Measurements from ENCODE around the gene RNF223.
"Not testable (repeated sequence)": the region's sequence is repeated elsewhere in the genome, so short reads cannot be mapped to it uniquely, and the experiment has no call there.

The RNF223 gene

DNA sequence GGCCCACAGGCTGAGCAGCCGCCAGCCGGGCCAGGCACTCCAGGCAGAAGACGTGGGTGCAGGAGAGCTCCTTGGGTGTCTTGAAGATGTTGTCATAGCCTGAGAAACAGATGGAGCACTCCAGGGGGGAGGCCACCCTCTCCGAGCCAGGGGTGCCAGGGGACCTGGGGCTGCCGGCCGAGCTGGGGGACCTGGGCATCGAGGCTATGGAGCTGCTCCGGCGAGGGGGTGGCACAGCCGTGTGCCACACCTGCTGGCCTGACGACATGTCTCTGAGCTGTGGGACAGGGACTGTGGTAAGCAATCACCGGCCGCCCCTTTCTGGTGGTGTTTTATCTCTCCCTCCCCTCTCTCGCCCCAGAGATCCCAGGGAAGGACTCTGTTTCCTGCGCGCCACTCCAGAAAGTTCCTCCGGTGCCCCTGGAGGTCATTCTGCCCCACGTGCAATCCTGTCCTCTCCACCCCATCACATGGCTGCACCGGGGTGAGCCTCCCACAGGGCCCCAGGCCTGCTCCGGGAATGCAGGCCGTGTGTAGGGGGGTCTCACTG, 1.7 kb downstream of the RNF223 start:
- no peak for DNase-seq (ENCODE audit: low read depth)

DNA sequence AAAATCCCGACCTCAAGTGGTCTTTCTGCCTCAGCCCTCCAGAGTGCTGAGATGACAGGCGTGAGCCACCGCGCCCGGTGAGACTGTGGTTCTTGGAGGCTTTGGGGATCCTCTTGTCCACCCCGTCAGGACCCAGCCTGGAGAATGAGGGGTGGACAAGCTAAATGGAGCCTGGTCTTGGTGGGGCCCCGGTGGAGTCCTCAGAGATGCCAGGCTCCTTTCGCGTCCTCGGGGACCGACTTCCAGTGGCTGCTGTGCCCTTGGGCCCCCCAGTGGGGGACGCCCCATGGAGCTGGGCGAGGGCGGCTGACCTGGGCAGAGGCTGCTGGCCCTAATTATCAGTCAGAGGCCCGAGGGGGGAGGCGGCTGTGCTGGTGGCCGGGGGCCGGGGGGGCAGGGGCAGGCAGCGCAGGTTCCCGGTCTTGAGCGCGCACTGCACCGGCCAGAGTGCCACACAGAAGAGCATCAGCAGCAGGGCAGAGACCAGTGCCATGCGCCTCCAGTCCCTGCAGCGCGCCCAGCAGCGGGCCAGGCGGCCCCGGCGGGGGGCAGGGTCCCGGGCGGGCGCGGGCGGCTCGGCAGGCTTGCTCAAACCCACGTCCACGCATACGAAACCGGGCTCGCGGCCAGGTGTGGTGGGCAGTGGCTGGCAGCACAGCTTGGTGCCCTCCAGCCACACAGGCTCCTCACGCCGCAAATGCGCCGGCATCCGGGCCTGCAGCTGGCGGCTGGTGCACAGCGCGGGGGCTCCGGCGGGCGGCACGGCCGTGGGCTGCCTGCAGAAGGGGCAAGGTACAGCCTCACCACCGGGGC, 2.4 kb downstream of the RNF223 start:
- no peak for DNase-seq (ENCODE audit: low read depth)

DNA sequence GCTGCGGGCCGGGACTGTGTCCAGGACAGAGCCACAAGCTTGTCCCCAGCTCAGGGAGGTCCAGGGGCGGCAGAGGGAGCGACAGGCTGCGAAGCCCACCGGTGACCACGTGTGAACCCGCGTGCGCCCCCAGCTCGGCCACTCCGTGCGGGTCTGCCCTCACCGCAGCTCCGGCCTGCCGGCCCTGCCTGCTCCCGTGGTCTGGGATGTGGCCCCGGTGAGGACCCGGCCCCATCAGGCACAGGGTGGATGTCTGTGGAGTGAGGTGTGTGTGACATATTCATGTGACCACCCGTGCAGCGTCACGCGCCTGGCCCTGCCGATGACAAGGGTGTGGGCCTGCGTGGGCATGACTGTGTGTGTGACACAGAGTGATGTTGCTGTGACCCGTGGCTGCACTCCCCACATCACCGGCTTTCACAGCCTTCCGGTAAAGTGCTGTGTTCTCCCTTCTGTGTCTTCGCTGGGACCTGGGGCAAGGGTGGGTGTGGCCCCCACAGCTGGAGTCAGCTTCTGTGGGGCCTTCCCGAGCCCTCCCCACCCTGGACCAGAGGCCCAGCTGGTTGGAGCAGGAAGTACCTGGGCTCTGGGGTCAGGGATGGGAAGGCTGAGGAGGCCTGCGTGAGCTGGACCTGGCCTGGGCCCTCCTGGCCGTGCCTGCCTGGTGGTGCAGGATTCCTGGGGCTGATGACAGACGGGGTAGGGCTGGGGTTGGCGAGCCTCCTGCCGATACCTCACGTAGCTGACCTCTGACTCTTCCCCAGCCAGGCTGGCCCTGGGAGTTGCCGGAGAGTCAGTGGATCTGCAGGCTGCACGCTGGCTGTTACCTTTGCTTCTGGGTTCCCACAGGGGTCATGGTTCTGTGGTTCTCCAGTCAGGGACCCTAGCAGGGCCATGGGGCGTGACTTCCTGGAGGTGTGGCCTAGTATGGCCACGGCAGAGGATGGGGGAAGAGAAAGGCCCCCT, 4.1 kb downstream of the RNF223 start:
- DNase-seq (ENCODE audit: low read depth): no peak

DNA sequence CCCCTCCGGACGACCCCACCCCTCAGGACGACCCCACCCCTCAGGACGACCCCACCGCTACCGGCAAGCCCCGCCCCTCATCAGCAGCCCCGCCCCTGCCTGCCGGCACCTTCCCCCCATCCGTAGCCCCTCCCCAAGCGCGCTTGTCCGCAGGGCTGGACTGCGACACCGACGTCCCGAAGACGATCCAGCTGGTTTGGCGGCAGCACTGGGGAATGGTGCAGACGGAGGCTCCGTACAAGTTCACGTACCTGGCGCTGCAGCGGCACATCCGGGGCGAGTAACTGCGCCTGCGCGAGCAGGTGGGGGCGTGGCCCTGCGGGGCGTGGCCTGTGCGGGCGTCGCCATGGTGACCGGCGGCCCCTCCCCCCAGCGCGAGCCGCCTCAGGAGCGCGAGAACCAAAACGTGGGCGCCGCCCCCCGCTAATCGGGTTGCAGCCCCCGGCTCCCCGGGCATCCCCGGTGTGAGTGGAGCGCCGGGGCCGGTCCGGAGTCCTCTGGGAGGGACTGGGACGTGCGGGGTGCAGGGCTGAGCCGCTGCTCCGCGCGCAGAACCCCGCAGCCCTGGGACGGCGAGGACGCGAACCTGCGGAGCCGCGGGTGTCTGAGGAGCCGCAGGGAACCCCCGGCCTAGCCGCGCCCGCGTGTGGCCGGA, 4.9 kb downstream of the RNF223 start:
- DNase-seq (ENCODE audit: low read depth): peak; percentile 87

DNA sequence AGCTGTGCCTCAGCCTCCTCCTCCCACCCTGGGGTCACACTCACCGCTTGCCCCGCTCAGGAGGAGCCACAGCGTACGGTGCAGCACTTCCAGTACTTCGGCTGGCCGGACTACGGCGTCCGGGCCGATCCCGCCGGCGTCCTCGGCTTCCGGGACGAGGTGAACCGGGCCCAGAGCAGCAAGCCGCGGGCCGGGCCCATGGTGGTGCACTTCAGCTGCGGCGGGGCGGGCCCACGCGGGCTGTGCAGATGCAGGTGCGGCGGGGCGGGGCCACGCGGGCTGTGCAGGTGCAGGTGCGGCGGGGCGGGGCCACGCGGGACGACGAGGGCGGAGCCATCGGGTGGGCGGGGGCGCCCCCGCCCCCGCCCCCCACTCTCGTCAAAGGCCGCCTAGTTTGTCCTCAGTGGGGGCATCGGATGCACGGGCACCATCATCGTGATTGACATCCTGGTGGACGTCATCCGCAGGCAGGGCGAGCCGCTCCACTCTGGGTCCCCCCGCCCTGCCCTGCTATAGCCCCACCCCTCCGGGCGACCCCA, 5.5 kb downstream of the RNF223 start:
- DNase-seq (ENCODE audit: low read depth): peak; percentile 44

DNA sequence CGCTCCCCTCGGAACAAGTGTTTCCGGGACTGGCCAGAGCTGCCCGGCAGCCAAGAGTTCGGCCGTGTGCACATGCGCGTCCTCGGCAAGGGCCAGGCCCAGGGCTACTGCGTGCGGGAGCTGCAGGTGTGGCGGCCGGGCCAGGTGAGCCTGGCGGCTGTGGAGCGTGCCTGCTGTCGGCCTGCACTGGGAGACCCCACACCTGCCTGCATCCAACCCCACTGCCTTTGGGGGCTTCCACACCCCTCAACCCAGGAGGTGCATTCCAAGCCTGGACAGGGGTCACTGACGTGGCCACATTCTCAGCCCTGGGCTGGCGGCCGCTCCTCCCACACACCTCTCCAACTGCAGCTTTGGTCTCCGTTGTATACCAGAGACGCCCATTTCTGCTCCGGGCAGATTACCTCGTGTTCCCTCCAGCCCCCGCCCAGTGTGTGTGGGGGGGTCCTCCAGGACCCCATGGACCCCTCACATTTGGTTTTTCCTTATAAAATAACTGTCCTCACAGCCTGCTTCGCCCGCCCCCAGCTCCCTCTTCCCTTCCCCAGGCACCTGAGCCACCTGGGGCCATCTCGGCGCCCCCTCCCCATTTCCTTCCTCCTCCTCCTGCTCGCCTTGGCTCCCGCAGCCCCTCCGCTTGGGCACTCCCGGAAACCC, 6.1 kb downstream of the RNF223 start:
- no peak for DNase-seq (ENCODE audit: low read depth)

DNA sequence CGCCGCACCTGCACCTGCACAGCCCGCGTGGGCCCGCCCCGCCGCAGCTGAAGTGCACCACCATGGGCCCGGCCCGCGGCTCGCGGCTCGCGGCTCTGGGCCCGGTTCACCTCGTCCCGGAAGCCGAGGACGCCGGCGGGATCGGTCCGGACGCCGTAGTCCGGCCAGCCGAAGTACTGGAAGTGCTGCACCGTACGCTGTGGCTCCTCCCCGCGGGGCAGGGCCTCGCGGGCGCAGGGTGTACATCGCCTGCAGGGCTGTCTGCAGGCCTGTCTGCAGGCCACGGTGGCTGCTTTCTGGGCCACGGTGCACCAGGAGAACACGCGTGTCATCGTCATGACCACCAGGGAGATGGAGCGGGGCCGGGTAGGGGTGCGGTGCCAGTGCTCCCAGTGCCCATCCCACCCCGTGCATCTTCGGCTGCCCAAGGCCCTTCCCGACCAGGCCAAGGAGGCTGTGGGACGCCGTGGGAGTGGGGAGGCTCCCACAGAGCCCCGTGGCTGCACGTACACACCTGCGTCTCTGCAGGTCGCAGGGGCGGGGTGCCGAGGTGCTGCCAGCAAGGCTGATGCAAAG, 6.7 kb downstream of the RNF223 start:
- no peak for DNase-seq (ENCODE audit: low read depth)

DNA sequence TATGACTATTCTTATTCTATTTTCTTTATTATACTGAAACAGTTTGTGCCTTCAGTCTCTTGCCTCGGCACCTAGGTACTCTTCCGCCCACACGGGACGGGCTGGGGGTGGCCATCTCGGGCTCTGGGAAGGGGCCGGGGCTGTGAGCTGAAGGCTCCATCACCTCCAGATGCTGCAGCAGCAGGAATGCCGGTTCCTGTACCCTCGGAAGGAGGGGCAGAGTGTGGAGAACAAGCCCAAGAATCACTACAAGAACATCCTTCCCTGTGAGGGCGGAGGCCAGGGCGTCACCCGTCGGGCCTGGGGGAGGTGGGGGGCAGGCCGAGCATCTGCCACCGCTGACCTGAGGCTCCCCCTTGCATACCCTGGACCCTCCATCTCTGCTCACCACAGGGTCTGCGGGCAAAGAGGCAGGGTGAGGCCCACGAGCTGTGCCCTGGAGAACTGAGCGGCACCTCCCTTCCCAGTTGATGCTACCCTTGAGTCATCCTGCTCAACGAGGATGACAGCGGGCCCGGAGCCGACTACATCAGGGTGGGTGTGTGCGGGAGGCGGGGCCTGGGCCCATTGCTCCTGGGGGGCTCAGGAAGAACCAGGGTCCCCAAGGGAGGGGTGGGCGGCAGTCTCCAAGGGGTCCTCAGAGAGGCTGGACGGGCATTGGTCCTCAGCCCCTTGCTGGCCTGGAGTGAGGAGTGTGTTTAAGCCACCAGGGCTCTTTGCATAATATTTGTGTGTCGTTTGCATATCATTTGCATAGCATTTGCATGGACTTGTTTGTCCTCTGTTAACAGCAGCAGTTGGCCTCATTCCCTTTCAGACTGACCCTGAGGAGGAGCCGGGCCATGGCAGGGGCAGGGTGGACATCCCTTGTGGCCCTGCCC, 7.5 kb downstream of the RNF223 start:
- DNase-seq (ENCODE audit: low read depth): no peak

DNA sequence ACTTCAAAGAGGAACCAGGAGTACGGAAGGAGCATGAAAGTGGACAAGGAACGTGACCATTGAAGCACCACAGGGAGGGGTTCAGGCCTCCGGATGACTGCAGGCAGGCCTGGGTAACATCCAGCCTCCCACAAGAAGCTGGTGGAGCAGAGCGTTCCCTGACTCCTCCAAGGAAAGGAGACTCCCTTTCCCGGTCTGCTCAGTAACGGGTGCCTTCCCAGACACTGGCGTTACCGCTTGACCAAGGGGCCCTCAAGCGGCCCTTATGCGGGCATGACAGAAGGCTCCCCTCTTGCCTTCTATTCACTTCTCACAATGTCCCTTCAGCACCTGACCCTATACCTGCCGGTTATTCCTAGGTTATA, 8.2 kb downstream of the RNF223 start:
- not testable (repeated sequence) for DNase-seq (ENCODE audit: low read depth)

DNA sequence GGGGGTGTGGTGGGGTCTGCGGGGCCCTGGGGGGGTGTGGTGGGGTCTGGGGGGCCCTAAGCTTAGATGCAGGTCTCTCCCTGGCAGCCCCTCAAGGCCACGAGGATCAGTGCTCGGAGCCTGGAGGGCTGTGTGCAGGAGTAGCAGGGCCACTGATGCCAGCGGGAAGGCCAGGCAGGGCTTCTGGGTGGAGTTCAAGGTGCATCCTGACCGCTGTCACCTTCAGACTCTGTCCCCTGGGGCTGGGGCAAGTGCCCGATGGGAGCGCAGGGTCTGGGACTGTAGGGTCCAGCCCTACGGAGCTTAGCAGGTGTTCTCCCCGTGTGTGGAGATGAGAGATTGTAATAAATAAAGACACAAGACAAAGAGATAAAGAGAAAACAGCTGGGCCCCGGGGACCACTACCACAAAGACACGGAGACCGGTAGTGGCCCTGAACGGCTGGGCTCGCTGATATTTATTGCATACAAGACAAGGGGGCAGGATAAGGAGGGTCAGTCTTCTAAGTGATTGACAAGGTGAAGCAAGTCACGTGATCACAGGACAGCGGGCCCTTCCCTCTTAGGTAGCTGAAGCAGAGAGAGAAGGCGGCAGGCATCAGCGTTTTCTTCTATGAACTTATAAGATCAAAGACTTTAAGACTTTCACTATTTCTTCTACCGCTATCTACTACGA, 8.7 kb downstream of the RNF223 start:
- DNase-seq (ENCODE audit: low read depth): no peak

DNA sequence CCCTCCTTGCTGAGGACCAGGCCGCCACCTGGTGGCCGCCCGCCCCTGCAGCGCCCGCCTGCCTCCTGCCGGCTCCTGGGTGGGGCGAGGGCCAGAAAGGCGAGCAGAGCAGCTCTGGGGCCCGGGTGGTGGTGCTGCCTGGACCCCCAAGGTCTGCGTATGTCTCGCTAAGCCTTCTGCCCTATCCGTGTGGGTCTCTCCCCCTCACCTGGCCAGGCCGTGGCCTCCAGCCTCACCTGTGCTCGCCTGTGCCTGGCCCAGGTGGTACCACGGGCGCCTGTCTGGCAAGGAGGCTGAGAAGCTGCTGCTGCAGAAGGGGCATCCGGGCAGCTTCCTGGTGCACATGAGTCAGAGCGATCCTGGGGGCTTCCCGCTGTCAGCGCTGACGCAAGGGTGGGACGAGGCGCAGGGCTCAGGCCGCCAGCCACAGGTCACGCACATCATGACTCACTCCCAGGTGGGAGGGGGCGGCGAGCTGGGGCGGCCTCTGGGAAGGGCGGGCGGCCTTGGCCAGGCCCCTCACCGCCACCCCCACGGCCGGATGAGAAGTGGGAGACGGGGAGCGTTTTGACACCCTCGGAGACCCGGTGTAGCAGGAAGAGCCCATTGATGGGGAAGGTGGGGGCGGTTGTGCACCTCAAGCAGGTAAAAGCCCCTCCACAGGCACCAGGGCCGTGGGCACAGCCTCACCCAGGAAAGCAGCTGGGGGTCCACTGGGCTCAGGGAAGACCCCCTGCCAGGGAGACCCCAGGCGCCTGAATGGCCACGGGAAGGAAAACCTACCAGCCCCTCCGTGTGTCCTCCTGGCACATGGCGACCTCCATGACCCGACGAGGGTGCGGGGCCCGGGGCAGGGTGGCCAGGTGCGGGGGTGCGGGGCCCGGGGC, 9.9 kb downstream of the RNF223 start:
- DNase-seq (ENCODE audit: low read depth): peak; percentile 66

DNA sequence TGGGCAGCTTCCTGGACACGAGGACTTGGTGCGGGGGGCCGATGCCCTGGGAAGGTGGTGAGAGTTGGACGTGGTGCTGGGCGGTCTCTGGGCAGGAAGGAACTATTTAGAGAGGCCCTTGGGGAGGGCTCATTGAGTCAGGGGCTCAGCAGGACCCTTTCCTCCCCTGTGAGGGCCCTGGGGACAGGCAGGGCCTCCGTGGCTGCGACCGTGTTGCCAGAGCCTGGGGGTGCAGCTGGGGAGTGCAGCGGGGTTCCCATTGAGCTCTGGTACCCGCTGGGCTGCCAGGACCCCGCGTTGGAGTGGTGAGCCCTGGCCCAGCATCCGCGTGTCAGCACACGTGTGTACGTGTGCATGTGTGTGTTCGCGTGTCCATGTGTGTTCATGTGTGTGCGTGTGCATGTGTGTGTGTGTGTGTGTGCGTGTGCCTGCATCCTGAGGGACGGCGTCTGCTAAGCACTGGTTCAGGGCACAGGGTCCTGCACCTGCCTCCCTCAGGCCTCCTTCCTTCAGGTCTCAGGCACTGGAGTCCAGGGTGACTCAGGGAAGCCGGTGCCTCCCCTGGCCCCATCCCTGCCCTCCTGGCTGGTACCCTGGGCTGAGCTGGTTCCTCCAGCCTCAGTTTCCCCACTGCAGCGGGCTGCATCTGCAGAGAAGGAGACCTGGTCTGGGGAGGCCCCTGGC, 10.7 kb downstream of the RNF223 start:
- DNase-seq (ENCODE audit: low read depth): no peak

DNA sequence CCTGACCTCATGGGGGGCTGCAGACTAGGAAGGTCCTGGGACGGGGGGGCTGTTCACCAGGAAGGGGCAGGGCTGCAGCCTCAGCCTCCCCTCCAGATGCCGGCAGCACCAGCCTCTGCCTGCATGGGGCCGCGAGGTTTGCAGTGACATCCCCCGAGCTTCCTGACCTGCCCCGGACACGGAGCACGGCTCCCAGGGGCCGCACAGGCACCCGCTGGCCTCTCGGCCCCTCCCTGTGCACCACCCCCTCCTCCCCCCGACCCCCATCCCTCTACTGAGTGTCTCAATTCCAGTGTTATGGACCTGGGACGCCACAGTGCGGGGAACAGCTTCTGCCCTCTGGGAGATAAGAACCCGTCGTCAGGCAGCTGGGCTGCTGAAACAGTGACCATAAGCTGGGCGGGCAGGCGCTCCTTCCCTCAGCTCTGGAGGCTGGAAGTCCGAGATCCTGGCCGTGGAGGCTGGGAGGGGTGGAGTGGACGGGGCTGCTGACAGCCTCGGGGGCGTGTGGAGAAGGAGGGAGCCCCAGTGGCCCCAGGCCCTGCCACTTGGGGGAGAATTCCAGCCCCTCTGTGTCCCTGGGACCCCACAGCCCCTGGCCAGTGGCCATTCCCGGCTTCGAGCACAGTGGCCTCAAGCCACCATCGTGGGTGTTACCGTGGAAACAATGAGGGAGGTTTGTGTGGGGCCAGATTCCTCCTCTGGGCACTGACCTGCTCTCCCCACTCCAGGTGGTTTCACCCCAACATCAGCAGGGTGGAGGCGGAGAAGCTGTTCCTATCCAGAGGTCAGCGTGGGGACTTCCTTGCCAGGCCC, 11.6 kb downstream of the RNF223 start:
- no peak for DNase-seq (ENCODE audit: low read depth)

DNA sequence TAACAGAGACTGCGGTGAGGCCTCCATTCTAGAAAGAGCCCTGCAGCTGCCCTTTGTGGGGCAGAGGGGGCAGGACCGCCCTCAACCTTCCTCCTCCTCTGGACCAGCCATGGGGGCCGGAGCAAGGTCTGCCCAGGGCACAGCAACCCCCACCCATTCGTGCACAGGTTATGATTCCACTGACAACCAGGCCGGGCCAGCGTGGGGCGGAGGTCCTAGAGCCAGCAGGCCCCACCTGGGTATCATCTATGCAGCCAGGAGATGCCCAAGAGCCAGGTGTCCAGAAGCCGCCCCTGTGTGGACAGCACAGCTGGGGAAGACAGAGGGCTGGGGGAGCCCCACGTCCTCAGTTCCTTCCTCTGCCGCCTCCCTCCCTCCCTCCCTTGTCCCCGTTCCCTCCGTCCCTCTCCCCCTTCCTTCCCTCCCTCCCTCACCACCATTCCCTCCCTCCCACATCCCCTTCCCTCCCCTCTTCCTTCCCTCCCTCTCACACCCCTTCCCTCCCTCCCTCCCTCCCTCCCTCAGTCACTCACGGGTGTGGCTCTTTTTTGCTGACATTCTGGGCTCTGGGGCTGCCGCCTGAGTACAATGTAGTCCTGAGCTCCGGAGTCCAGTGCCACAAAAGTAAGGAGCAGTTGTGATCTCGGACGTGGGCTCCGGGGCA, 12.3 kb downstream of the RNF223 start:
- no peak for DNase-seq (ENCODE audit: low read depth)

DNA sequence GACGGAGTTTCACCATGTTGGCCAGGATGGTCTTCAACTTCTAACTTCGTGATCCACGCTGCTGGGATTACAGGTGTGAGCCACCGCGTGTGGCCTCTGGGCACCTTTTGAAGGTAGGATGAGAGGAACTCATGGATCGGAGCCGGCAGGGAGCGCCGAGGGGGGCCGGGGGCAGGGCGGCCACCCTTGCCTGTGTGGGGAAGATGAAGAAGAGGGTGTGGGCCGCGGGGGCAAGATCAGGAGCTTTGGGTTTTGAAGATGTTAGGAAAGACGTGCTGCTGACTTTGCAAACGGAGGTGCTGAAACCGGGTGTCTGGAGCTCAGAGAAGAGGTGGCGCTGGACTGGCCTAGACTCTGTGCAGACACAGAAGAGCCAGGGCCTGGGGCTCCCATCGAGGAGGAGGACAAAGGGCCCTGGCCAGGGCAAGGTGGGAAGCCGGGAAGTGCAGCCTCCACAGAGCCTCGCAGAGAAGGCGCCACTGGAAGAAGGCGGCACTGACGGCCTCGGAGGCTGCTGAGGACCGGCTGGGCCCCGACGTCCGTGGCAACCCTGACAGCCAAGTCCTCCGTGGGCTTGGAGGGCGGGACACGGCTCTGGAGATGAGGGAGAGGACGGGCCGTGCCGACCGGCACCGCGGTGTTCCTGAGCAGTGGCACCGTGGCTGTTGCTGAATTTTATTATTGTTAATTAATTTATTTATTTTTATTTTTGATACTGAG, 13.7 kb downstream of the RNF223 start:
- no peak for DNase-seq (ENCODE audit: low read depth)

Measured in activated T-helper 1 cell treated with Interleukin-2 at 50 U/mL for 16 hours (primary cell).